Panc1 (cell line): ENCODE results near the gene LRP1B. TPM values are rescaled to one million over a fixed set of nuclear protein-coding genes. Genes with fewer than 3 reads are reported as not detected.

Experiments used
- ATAC-seq: fragments of 200-7000 bp; cut with Tn5 transposase; 2 replicates; pipeline ENCODE4 v1.9.1; 2020; ENCODE audit warnings: mild to moderate bottlenecking, moderate library complexity
- BruUV-seq: library from RNA; stranded (reverse); fragments of 400-500 nt; replicated peaks from 2 replicates; lab custom pipeline; 2021; lab: Mats Ljungman, UMichigan
- CTCF ChIA-PET: fragments of 300-600 bp; sonication (Branson Sonifier 250); formaldehyde crosslinking; loops from one replicate; lab custom pipeline; 2022; ENCODE audit warnings: antibody characterized with exemption; lab: Charles Lee
- POLR2A ChIA-PET: fragments of 300-600 bp; sonication (Branson Sonifier 250); formaldehyde crosslinking; loops from one replicate; lab custom pipeline; 2022; ENCODE audit warnings: antibody characterized with exemption; lab: Charles Lee
- DNase-seq: peaks from one replicate; pipeline ENCODE4 v3.0.0-alpha.2; 2010; ENCODE audit warnings: low read depth, low spot score
- H3K27ac ChIP-seq: 2 replicates; pipeline ENCODE4 v1.5.1; 2011; ENCODE audit warnings: mild to moderate bottlenecking, low read length, inconsistent platforms
- H3K27me3 ChIP-seq: fragments of 200-500 bp; sonication (Bioruptor generic); 2 replicates; pipeline ENCODE4 v1.6.0; 2014; ENCODE audit warnings: low read length, inconsistent platforms; ENCODE audit not compliant: control insufficient read depth, insufficient read depth
- H3K36me3 ChIP-seq: fragments of 200-500 bp; sonication (Bioruptor generic); 2 replicates; pipeline ENCODE4 v1.5.1; 2014; ENCODE audit warnings: inconsistent platforms, mild to moderate bottlenecking, low read length, moderate library complexity; ENCODE audit not compliant: control insufficient read depth, insufficient read depth
- H3K4me1 ChIP-seq: 2 replicates; pipeline ENCODE4 v1.5.1; 2011; ENCODE audit warnings: inconsistent platforms, mild to moderate bottlenecking, low read length, moderate library complexity; ENCODE audit not compliant: control insufficient read depth, insufficient read depth
- H3K4me3 ChIP-seq, 2 experiments: 2 replicates each; pipeline ENCODE4 v1.5.1; 2011 to 2012; ENCODE audit warnings: low read depth in 2 of 2, low read length in 2 of 2, mild to moderate bottlenecking in 2 of 2, inconsistent platforms in 1 of 2, moderate library complexity in 1 of 2
- H3K9me3 ChIP-seq: fragments of 200-500 bp; sonication (Bioruptor generic); 2 replicates; pipeline ENCODE4 v1.5.1; 2014; ENCODE audit warnings: low read depth, mild to moderate bottlenecking, inconsistent platforms, low read length, moderate library complexity; ENCODE audit not compliant: control insufficient read depth, insufficient read depth
- POLR2AphosphoS5 ChIP-seq: IDR thresholded peaks from 2 replicates; pipeline ENCODE4 v1.6.1; 2012; ENCODE audit warnings: mild to moderate bottlenecking, low read depth, low read length, moderate library complexity
- SIN3A ChIP-seq: IDR thresholded peaks from 2 replicates; pipeline ENCODE4 v1.6.1; 2012; ENCODE audit warnings: low read depth, mild to moderate bottlenecking, low read length, moderate library complexity, borderline replicate concordance; ENCODE audit not compliant: insufficient read depth
- TCF7L2 ChIP-seq: IDR thresholded peaks from 2 replicates; pipeline ENCODE4 v1.6.1; 2011; ENCODE audit warnings: mild to moderate bottlenecking, low read depth, low read length, inconsistent platforms
- in situ Hi-C: cut with HindIII; loops from 2 replicates; pipeline ENCODE4 v1.10.0; 2016; ENCODE audit warnings: low sequenced_read_pairs, low pct_unique_long_range_greater_than_20kb
- intact Hi-C: fragments of 100-400 bp; cut with micrococcal nuclease; formaldehyde crosslinking; loops from one replicate; pipeline ENCODE4 v1.10.0; 2022; ENCODE audit not compliant: unreplicated experiment
- total RNA-seq: library from RNA; stranded (reverse); gene quantifications from one replicate; pipeline ENCODE4 v1.2.1, GENCODE V29; 2021; ENCODE audit not compliant: unreplicated experiment
- TF ChIP-seq, protein P1 (sequence below), 2 experiments: IDR thresholded peaks; 2 replicates each; pipeline ENCODE4 v1.6.1; 2011 to 2012; ENCODE audit warnings: low read depth in 2 of 2, control low read depth in 1 of 2, low read length in 1 of 2, mild to moderate bottlenecking in 1 of 2, moderate library complexity in 1 of 2; ENCODE audit not compliant: insufficient read depth in 1 of 2
- TF ChIP-seq, protein P2 (sequence below): fragments of 450-650 bp; IDR thresholded peaks from 2 replicates; pipeline ENCODE4 v1.5.1; 2017; ENCODE audit warnings: mild to moderate bottlenecking

The LRP1B gene
- total RNA-seq, 1 experiment from 2014 or later: 0.54 TPM

DNA sequence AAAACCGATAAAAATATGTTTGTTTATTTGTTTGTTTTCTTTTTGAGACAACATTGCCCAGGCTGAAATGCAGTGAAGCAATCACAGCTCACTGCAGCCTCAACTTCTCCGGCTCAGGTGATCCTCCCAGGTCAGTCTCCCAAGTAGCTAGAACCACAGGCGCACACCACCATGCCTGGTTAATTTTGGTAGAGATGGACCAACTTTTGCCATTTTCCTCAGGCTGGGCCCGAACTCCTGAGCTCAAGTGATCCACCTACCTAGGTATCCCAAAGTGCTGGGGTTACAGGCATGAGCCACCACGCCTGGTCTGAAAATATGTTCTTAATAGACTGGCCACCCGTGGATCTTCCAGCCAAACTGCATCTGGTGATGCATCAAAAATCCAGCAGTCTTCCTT, 1867.9 kb downstream of the LRP1B start:
- in situ Hi-C loops (no loop called here), intact Hi-C loops (no loop called here)
- Histone ChIP-seq H3K27ac (no peak overlapping the region), H3K4me1 (no peaks in the 10 kb centered on the region), H3K27me3 (no peaks in the 10 kb centered on the region), H3K9me3 (no peaks in the 10 kb centered on the region), H3K36me3 (no peaks in the 10 kb centered on the region), H3K4me3 (no peak overlapping the region)
- TF ChIP-seq, protein P1, sequence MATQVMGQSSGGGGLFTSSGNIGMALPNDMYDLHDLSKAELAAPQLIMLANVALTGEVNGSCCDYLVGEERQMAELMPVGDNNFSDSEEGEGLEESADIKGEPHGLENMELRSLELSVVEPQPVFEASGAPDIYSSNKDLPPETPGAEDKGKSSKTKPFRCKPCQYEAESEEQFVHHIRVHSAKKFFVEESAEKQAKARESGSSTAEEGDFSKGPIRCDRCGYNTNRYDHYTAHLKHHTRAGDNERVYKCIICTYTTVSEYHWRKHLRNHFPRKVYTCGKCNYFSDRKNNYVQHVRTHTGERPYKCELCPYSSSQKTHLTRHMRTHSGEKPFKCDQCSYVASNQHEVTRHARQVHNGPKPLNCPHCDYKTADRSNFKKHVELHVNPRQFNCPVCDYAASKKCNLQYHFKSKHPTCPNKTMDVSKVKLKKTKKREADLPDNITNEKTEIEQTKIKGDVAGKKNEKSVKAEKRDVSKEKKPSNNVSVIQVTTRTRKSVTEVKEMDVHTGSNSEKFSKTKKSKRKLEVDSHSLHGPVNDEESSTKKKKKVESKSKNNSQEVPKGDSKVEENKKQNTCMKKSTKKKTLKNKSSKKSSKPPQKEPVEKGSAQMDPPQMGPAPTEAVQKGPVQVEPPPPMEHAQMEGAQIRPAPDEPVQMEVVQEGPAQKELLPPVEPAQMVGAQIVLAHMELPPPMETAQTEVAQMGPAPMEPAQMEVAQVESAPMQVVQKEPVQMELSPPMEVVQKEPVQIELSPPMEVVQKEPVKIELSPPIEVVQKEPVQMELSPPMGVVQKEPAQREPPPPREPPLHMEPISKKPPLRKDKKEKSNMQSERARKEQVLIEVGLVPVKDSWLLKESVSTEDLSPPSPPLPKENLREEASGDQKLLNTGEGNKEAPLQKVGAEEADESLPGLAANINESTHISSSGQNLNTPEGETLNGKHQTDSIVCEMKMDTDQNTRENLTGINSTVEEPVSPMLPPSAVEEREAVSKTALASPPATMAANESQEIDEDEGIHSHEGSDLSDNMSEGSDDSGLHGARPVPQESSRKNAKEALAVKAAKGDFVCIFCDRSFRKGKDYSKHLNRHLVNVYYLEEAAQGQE (IDR thresholded peaks at IDR 0.05; ENCODE audit: insufficient read depth in 1 of 2, low read depth in 2 of 2, low read length in 1 of 2): no peak
- TF ChIP-seq POLR2AphosphoS5: no peak
- no peak for TF ChIP-seq TCF7L2
- no peak for TF ChIP-seq SIN3A
- TF ChIP-seq, protein P2, sequence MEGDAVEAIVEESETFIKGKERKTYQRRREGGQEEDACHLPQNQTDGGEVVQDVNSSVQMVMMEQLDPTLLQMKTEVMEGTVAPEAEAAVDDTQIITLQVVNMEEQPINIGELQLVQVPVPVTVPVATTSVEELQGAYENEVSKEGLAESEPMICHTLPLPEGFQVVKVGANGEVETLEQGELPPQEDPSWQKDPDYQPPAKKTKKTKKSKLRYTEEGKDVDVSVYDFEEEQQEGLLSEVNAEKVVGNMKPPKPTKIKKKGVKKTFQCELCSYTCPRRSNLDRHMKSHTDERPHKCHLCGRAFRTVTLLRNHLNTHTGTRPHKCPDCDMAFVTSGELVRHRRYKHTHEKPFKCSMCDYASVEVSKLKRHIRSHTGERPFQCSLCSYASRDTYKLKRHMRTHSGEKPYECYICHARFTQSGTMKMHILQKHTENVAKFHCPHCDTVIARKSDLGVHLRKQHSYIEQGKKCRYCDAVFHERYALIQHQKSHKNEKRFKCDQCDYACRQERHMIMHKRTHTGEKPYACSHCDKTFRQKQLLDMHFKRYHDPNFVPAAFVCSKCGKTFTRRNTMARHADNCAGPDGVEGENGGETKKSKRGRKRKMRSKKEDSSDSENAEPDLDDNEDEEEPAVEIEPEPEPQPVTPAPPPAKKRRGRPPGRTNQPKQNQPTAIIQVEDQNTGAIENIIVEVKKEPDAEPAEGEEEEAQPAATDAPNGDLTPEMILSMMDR: no peak
- ChIA-PET POLR2A (no interaction called here), CTCF (no interaction called here)
- no TSS peak for BruUV-seq
- no peak for DNase-seq
- ATAC-seq: no peak

DNA sequence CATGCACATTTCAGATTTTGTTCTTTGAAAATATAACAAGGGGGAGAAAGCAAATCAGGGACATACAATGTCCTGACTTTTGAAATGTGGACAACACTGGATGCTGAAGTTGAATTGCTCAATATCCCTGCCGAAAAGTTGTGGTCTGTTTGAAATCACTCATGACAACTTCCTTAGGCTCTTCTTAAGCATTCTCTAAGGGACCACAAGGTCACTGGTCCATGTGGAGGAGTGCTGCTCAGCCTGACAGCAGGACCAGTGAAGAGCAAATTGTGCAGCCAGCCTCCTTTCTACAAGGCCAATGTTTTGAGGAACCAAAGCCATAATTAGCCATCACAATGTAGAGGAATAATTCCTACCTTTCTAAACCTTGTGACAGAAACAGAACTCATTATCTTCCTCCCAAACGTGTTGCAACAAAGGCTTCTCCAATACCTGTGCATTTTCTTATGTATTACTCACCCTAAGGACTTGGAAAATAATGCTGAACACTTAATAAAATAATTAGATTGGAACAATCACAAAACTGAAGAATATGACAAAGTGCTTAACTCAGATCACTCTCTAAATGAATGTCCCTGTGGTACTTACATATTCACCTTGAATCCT, 1873.0 kb downstream of the LRP1B start:
- H3K4me3 ChIP-seq: no peak overlapping the region
- POLR2A ChIA-PET: no interaction called here
- CTCF ChIA-PET: no interaction called here
- DNase-seq: no peak
- ATAC-seq: no peak
- no TSS peak for BruUV-seq
- H3K4me1 ChIP-seq: no peaks in the 10 kb centered on the region
- TF ChIP-seq POLR2AphosphoS5: no peak
- TF ChIP-seq, protein P2: no peak
- no peak for TF ChIP-seq TCF7L2
- no peak for TF ChIP-seq SIN3A
- TF ChIP-seq, protein P1 (IDR thresholded peaks at IDR 0.05; ENCODE audit: insufficient read depth in 1 of 2, low read depth in 2 of 2, low read length in 1 of 2): no peak
- H3K36me3 ChIP-seq: no peaks in the 10 kb centered on the region
- in situ Hi-C loops: no loop called here
- intact Hi-C loops: no loop called here
- H3K27ac ChIP-seq: no peak overlapping the region
- H3K27me3 ChIP-seq: no peaks in the 10 kb centered on the region
- no peaks in the 10 kb centered on the region for H3K9me3 ChIP-seq
